ENCODE data around the gene DGKZ.
A peak's percentile ranks its signal among the peaks of the same experiment; 100 is the strongest.

DGKZ gene

DNA sequence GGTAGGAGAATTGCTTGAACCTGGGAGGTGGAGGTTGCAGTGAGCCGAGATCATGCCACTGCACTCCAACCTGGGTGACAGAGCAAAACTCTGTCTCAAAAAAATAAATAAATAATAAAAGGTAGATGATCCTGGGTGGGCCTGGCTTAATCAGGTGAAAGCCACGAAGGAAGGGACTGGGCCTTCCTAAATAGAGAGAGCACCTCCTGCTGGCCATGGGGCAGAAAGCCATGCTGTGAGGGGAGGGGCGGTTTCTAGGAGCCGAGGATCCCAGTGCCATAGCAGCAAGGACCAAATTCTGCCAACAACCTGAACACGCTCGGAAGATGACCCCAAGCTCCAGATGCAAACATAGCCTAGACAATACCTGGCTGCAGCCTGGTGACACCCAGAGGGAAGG is 24.5 kb upstream of the DGKZ start:
- DNase-seq (ENCODE audit: extremely low read depth in 1 of 2, low read depth in 1 of 2), result no peak

GRCh38 chr11:46326813-46327416 is 20.3 kb upstream of the DGKZ start:
- DNase-seq (ENCODE audit: extremely low read depth in 1 of 2, low read depth in 1 of 2), result no peak

GRCh38 chr11:46327829-46328228 is 19.4 kb upstream of the DGKZ start:
- no peak for DNase-seq (ENCODE audit: extremely low read depth in 1 of 2, low read depth in 1 of 2)

DNA sequence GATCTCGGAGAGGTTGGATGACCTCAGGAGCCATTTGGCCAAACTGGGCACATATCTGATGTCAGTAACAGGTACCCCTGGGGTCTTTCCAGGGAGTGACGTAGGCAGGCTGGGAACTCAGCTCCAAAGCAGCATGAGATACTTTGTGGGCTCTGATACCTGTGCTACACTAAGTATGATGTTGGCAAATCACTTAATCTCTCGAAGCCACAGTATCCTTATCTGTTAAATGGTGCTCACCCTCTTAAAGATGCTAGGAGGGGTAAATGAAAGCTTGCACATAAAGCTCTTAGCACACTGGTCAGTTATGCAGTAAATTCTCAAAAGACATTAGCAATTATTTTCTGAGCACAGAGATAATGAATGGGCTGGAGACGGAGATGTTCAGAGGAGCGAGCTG is 17.1 kb upstream of the DGKZ start:
- no peak for DNase-seq (ENCODE audit: extremely low read depth in 1 of 2, low read depth in 1 of 2)

DNA sequence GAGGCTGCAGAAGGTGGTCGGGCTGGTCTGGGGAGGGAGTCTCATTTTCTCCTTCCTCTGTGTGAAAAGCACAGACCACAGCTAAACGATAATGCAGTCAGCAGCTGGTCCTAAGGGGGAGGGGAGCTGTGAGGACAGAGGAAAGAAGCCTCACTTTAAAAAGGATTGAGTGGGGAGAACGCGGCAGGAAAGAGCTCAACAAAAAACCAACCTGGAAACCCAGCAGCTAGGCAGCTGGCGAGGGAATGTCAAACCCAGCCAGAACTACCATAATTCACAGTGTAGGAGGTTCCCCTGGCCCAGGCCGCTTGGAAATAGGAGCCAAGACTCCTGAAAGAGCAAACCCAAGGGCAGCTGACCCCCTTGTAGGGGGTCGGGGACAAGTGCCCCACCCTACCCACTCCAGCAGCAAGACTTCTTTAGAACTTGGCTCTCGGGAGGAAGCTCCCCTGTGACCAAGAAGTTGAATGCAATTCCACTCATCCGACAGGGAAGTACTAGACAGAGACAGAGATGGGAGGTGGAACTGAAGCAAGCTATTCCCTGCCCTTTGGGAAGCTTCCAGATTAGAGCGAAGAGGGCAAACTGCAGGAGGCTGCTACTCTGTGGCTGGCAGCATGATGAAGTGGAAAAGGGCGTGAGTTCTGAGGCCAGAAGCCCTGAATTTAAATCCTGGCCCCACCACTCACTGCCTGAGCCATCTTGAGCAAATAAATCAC is 16.5 kb upstream of the DGKZ start:
- no peak for DNase-seq (ENCODE audit: extremely low read depth in 1 of 2, low read depth in 1 of 2)

DNA sequence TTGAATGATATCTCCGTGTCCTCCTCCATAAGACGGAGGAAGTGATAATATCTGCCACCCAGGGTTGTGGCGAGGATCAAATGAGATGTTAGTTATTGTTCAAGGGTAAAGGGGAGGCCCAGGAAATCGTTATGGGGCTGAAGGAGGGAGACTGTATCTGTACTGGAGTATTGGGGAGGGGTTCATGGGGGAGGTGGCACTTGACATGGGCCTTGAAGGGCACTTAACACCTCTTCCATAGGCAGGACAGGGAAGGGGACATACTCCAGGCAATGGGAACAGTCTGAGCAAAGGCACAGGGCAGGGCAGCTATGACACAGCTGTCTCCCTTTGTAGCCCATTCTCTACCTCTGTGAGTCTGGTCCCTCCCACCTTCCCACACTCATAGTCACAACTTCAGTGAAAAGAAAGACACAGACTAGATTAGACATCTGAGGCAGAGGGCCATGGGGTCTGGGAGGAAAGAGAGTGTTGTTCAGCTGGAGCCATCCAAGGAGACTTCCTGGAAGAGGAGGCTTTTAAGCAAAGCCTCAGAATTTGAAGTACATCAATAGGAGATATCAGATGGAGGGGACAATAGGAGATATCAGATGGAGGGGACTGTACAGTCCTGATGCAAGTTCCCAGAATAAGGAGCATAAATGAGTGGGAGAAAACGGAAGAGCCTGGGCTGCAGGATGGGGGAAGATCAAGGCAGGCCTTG is 15.8 kb upstream of the DGKZ start:
- DNase-seq (ENCODE audit: extremely low read depth in 1 of 2, low read depth in 1 of 2), result no peak

DNA sequence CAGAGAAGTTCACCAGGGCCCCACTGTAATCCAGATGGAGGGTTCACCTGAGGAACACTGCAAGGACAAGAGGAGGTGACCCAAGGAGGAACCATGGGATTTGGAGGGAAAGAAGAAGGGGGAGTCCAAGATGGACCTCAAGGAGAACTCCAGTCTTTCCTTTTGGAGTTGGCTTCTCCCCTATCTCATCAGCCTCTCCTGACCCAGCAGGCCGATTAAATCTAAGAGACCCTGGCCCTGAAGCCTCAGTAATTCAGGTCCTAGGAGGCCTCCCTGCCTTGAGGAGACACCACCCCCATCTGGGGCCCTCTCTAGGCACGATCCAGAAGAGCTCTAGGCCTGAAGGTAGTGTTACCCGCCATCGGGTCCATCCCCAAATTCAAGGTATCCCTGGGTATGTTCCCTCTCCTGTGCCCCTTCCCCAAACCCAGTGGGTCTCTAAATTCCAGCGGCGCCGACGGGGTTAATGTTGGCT is 15.1 kb upstream of the DGKZ start:
- DNase-seq (ENCODE audit: extremely low read depth in 1 of 2, low read depth in 1 of 2), result no peak

DNA sequence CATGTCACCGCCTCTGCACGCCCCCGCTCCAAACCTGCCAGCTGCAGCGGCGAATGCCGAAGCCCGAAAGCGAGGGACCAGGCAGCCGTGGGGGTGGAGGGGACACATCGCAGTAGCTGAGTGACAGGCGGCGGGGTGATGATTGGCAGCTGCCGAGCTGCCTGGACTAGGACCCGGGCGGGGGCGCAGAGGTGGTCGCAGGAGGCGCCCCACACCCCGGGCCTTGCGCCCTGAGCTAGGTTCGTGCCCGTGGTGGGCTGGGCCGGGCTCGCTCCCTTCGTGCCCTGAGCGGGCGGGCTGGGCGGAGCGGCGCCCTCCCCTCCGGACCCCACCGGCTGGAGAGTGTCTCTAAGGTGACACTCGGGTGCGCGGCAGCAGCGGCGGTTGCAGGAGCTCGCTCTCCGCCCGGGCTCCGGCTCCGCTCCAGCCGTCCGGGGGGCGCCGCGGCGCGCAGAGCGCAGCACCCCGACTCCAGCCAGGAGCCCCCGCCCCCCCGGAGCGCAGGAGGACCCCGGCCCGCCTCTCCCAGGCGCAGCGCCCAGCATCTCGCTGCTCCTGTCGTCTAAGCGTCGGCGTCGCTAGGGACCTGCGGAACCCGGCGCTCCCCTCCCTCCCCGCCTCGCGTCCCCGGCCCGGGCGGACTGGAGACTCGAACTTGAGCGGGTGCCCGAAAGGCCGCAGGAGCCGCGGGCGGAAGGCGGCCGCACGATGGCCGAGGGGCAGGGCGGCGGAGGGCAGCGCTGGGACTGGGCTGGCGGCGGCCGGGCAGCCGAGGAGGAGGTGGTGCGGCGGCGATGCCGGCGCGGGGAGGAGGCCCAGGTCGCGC is 14.5 kb upstream of the DGKZ start:
- peak in 1 of 2 donors; percentile 36 for DNase-seq (ENCODE audit: extremely low read depth in 1 of 2, low read depth in 1 of 2)

GRCh38 chr11:46333394-46333947 is 13.8 kb upstream of the DGKZ start:
- no peak for DNase-seq (ENCODE audit: extremely low read depth in 1 of 2, low read depth in 1 of 2)

- no peak for DNase-seq (ENCODE audit: extremely low read depth in 1 of 2, low read depth in 1 of 2)
Measured at GRCh38 chr11:46334211-46334610, 13.1 kb upstream of the DGKZ start.

DNA sequence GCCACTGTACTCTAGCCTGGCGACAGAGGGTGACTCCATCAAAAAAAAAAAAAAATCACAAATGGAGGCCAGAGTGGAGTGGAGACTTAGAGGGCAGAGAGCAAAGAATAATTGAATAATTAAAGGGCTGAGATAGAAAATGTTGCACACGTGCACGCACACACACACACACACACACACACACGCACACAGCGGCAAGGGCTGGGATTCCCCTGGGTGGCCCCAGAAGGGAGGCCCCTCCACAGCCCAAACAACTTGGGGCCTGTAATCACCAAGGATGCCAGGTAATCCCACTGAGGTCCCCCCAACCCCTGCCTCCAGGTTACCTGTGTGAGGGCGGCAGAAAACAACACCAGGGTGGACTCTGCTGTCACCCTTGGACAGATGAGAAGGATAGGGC is 12.0 kb upstream of the DGKZ start:
- no peak for DNase-seq (ENCODE audit: extremely low read depth in 1 of 2, low read depth in 1 of 2)

GRCh38 chr11:46335890-46336562 is 11.2 kb upstream of the DGKZ start:
- DNase-seq (ENCODE audit: extremely low read depth in 1 of 2, low read depth in 1 of 2), result no peak

DNA sequence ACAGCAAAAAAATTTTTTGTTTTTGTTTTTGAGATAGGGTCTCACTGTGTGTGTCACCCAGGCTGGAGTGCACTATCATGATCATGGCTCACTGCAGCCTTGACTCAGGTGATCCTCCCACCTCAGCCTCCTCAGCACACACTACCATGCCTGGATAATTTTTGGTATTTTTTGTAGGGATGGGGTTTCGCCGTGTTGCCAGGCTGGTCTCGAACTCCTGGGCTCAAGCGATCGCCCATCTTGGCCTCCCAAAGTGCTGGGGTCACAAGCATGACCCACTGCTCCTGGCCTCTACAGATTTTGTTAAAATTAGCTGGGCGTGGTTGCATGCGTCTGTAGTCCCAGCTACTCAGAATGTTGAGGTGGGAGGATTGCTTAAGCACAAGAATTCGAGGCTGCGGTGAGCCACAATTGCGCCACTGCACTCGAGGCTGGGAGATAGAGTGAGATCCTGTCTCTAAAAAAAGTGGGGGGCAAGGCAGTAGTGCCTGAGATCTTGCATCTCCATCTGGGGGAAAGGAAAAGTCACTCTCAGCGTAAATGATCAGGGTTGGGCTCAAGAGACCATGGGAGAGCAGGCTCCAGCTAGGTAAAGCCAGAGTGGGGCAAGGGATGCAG is 10.6 kb upstream of the DGKZ start:
- no peak for DNase-seq (ENCODE audit: extremely low read depth in 1 of 2, low read depth in 1 of 2)

GRCh38 chr11:46337626-46338345 is 9.5 kb upstream of the DGKZ start:
- DNase-seq (ENCODE audit: extremely low read depth in 1 of 2, low read depth in 1 of 2), result no peak

DNA sequence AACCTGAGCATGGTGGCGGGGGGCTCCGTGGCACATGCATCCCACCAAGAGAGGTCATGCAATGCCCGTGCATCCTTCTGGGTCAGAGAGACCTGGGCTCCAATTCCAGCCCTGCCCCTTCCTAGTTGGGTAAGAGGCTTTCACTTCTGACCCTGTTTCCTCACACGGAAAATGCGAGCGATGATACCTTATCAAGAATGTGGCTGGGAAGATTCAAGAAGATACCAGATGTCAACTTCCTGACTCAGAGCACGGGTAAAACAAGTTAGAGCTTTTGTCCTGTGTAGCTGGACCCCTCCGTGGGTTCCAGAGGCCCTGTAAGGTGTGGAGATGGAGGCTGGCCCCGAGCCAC is 8.7 kb upstream of the DGKZ start:
- DNase-seq (ENCODE audit: extremely low read depth in 1 of 2, low read depth in 1 of 2), result no peak

DNA sequence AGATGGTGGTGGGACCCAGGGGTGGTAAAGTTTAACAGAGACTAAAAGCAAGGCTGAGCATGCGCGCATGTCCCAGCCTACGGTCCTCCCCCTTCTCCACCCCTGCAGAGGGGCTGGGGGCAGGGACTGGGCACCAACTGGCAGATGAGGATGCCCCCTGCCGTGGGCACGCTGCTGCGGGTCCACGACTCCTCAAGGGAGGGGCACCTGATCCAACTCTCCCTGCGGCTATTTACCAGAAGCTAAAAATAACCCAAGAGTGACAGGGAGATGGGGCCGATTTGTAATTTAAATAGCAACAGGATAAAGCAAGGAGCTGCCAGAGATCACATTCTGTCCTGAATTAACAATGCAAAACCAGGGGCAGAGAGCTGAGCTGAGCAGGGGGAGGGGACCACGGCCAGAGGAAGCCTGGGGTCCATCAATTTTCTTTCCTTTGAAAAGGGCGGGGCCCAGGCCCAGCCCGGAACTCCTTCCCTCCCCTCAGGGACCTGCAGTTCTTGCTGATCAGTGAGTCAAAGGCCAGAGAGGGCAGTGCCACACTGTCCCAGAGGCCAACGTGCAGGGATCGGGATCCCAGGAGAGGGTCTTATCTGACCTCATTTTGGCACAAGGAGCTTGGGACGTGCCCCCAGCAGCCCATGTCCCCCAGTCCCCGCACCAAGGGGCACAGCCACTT is 8.1 kb upstream of the DGKZ start:
- DNase-seq (ENCODE audit: extremely low read depth in 1 of 2, low read depth in 1 of 2), result no peak

GRCh38 chr11:46339816-46340215 is 7.4 kb upstream of the DGKZ start:
- DNase-seq (ENCODE audit: extremely low read depth in 1 of 2, low read depth in 1 of 2), result no peak

DNA sequence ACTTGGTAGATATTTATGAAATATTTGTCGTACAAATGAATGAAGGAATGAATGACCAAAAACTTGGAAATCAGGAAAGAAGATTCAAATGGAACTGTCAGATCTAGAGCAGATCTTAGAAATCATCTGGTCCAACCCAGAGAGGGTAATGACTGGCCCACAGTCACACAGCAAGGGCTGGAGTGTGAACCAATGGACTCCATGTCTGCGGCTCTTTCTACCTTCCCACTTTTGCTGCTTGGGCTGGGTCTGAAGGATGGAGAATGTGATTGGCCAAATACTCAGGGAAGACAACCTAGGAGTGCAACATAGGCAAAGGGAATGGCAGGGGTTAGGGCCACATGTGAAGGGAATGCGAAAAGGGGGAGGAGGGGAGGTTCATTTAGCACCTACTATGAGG is 5.8 kb upstream of the DGKZ start:
- DNase-seq (ENCODE audit: extremely low read depth in 1 of 2, low read depth in 1 of 2), result no peak

GRCh38 chr11:46342239-46342638 is 5.0 kb upstream of the DGKZ start:
- DNase-seq (ENCODE audit: extremely low read depth in 1 of 2, low read depth in 1 of 2), result no peak

Measured in activated CD8-positive, alpha-beta memory T cell treated with anti-CD3 and anti-CD28 coated beads for 1 hour (primary cell).